T-cell (primary cell): ENCODE data around the gene TRPM6. TPM values are rescaled to one million over a fixed set of nuclear protein-coding genes. Genes with fewer than 3 reads are reported as not detected.
A peak's percentile ranks its signal among the peaks of the same experiment; 100 is the strongest.

Source experiments
- ATAC-seq, 4 experiments: fragments of 200-7000 bp in 3 of 4; fragments of 150-1000 bp in 1 of 4; cut with Tn5 transposase; replicated peaks in 1 of 4; 1 replicate in 3 of 4; 2 replicates in 1 of 4; pipeline ENCODE4 v1.10.0; 2021; ENCODE audit warnings: moderate library complexity in 3 of 4, mild to moderate bottlenecking in 2 of 4, moderate number of reproducible peaks in 1 of 4
- CTCF ChIA-PET, 2 donors: fragments of 300-600 bp; sonication (Branson Sonifier 250); formaldehyde crosslinking; loops; one replicate each; lab custom pipeline; 2022; ENCODE audit warnings: antibody characterized with exemption in 2 of 2; lab: Charles Lee
- POLR2A ChIA-PET, 2 donors: fragments of 300-600 bp; sonication (Branson Sonifier 250); formaldehyde crosslinking; loops; one replicate each; lab custom pipeline; 2022; ENCODE audit warnings: antibody characterized with exemption in 2 of 2; lab: Charles Lee
- DNase-seq, 35 experiments: peaks; one replicate each; pipeline versions ENCODE4 v3.0.0 to v3.0.0-alpha.2; 2013 to 2023
- H3K27ac ChIP-seq: one replicate; pipeline ENCODE4 v1.5.1; 2013; ENCODE audit warnings: low read length
- H3K27me3 ChIP-seq, 2 experiments: replicated peaks in 1 of 2; 1 replicate in 1 of 2; 2 replicates in 1 of 2; pipeline versions ENCODE4 v1.6.1 to v1.7.0; 2013; ENCODE audit warnings: low read length in 1 of 2, mixed read lengths in 1 of 2; ENCODE audit not compliant: control insufficient read depth in 2 of 2, insufficient read depth in 2 of 2; ENCODE audit errors: extremely low read depth in 1 of 2
- H3K36me3 ChIP-seq, 2 donors: 1 replicate in 1 of 2; 2 replicates in 1 of 2; pipeline versions ENCODE4 v1.6.1 to v1.7.0; 2013; ENCODE audit warnings: low read length in 1 of 2; ENCODE audit not compliant: control insufficient read depth in 2 of 2, insufficient read depth in 1 of 2; ENCODE audit errors: extremely low read depth in 1 of 2
- H3K4me1 ChIP-seq, 2 experiments: 1 replicate in 1 of 2; 2 replicates in 1 of 2; pipeline versions ENCODE4 v1.6.1 to v1.7.0; 2013; ENCODE audit warnings: low read length in 2 of 2, mixed read lengths in 1 of 2; ENCODE audit not compliant: insufficient read depth in 2 of 2, control insufficient read depth in 1 of 2; ENCODE audit errors: extremely low read depth in 1 of 2
- H3K4me3 ChIP-seq, 2 donors: 1 replicate in 1 of 2; 2 replicates in 1 of 2; pipeline versions ENCODE4 v1.5.1 to v1.7.0; 2013; ENCODE audit warnings: mild to moderate bottlenecking in 2 of 2, low read length in 1 of 2, moderate library complexity in 1 of 2; ENCODE audit not compliant: control insufficient read depth in 1 of 2; ENCODE audit errors: extremely low read depth in 1 of 2
- H3K9me3 ChIP-seq: 2 replicates; pipeline ENCODE4 v1.7.0; 2013
- H3K27ac Mint-ChIP-seq, 2 donors: one replicate each; pipeline ENCODE4 v1.8.0; 2020 to 2021; ENCODE audit warnings: mild to moderate bottlenecking in 2 of 2, mixed read lengths in 2 of 2
- H3K27me3 Mint-ChIP-seq, 2 donors: one replicate each; pipeline ENCODE4 v1.8.0; 2021 to 2022; ENCODE audit warnings: mixed read lengths in 2 of 2
- H3K36me3 Mint-ChIP-seq: one replicate; pipeline ENCODE4 v1.8.0; 2021; ENCODE audit warnings: mixed read lengths
- H3K4me1 Mint-ChIP-seq, 3 donors: one replicate each; pipeline ENCODE4 v1.8.0; 2020 to 2022; ENCODE audit warnings: mixed read lengths in 3 of 3, mild to moderate bottlenecking in 1 of 3
- H3K4me3 Mint-ChIP-seq, 3 donors: one replicate each; pipeline ENCODE4 v1.8.0; 2020 to 2022; ENCODE audit warnings: mild to moderate bottlenecking in 3 of 3, mixed read lengths in 3 of 3, moderate library complexity in 3 of 3
- H3K9me3 Mint-ChIP-seq, 3 donors: one replicate each; pipeline ENCODE4 v1.8.0; 2020 to 2022; ENCODE audit warnings: mixed read lengths in 3 of 3
- WGBS: methylation state at CpG from one replicate; pipeline ENCODE4 v1.1.5; 2013; ENCODE audit warnings: missing lambda C conversion rate; ENCODE audit not compliant: insufficient coverage; 5-methylcytosine and 5-hydroxymethylcytosine counted together
- total RNA-seq, 35 experiments: library from RNA in 6 of 35; stranded (reverse) in 6 of 35; fragments of 120-200 nt in 1 of 35; gene quantifications; one replicate each; pipeline versions ENCODE4 v1.2.1 to v1.2.4 and lab custom pipeline; 2013 to 2026

The TRPM6 gene
- total RNA-seq, 5 donors from 2014 or later (not counting 1 experiment from before 2014, with no cell fraction given), result not detected

- CTCF ChIA-PET, result interaction anchor here (0.6 to 5.3 kb wide), 32 partner anchors 7 to 1716 kb away, joined by 3 to 26 read pairs (median 3); partner anchors contain the start of gene CARNMT1 (in 1 of the 2)
- H3K4me3 Mint-ChIP-seq, result no peak overlapping the region
Observed at GRCh38 chr9:74775396-74775795, 112.3 kb downstream of the TRPM6 start.

GRCh38 chr9:74773886-74774479, 113.7 kb downstream of the TRPM6 start:
- Mint-ChIP-seq H3K27me3 (peaks cover 12 to 18% of the 10 kb centered on the region in 2 donors), H3K27ac (no peak overlapping the region), H3K4me3 (no peak overlapping the region), H3K4me1 (no peaks in the 10 kb centered on the region), H3K36me3 (no peaks in the 10 kb centered on the region), H3K9me3 (no peaks in the 10 kb centered on the region)
- Histone ChIP-seq H3K27me3 (peaks cover 0 to 23% of the 10 kb centered on the region in 2 experiments), H3K4me3 (no peak overlapping the region), H3K4me1 (no peaks in the 10 kb centered on the region), H3K27ac (no peak overlapping the region), H3K36me3 (no peaks in the 10 kb centered on the region), H3K9me3 (no peaks in the 10 kb centered on the region)
- ATAC-seq (peak; percentile 56 to 75 (median 64)), DNase-seq (peak; percentile 17 to 82 (median 62))
- CTCF ChIA-PET, result interaction anchor here (0.6 to 5.3 kb wide), 26 partner anchors 9 to 1573 kb away, joined by 3 to 26 read pairs (median 5); partner anchors contain the start of gene CARNMT1 (in 1 of the 2)
- WGBS, result 8% methylated on average over 2 of the region's 8 CpGs
- POLR2A ChIA-PET, result no interaction called here

More at GRCh38 chr9:74775396-74775795, 112.3 kb downstream of the TRPM6 start:
- no peak overlapping the region for H3K27ac ChIP-seq
- H3K27ac Mint-ChIP-seq, result no peak overlapping the region
- peaks cover 0 to 22% of the 10 kb centered on the region in 2 experiments for H3K27me3 ChIP-seq
- peaks cover 15 to 20% of the 10 kb centered on the region in 2 donors for H3K27me3 Mint-ChIP-seq
- no peak overlapping the region for H3K4me3 ChIP-seq
- 90% methylated on average over 5 of the region's 5 CpGs for WGBS
- H3K4me1 ChIP-seq, result no peaks in the 10 kb centered on the region
- H3K36me3 ChIP-seq, result no peaks in the 10 kb centered on the region
- ATAC-seq, result no peak
- H3K9me3 ChIP-seq, result no peaks in the 10 kb centered on the region
- no peaks in the 10 kb centered on the region for H3K4me1 Mint-ChIP-seq
- no peak for DNase-seq
- H3K36me3 Mint-ChIP-seq, result no peaks in the 10 kb centered on the region
- POLR2A ChIA-PET, result interaction anchor here in 1 of 2 donors (0.6 kb wide), 1 partner anchor 225 kb away, joined by 3 read pairs; no protein-coding TSS in a partner anchor
- no peaks in the 10 kb centered on the region for H3K9me3 Mint-ChIP-seq

- no CpG with 5 or more reads among the region's 4 CpGs for whole genome bisulfite sequencing
- Histone ChIP-seq H3K4me1 (no peaks in the 10 kb centered on the region), H3K36me3 (no peaks in the 10 kb centered on the region), H3K9me3 (no peaks in the 10 kb centered on the region), H3K27ac (no peak overlapping the region), H3K4me3 (no peak overlapping the region), H3K27me3 (peaks cover 0 to 13% of the 10 kb centered on the region in 2 experiments)
- no peak for ATAC-seq
- peaks cover 17 to 19% of the 10 kb centered on the region in 2 donors for H3K27me3 Mint-ChIP-seq
- no peak overlapping the region for H3K27ac Mint-ChIP-seq
- H3K36me3 Mint-ChIP-seq, result no peaks in the 10 kb centered on the region
- H3K4me3 Mint-ChIP-seq, result no peak overlapping the region
- CTCF ChIA-PET, result interaction anchor here (0.6 to 5.3 kb wide), 14 partner anchors 12 to 1601 kb away, joined by 3 to 26 read pairs (median 5); no protein-coding TSS in a partner anchor
- no peak for DNase-seq
- POLR2A ChIA-PET, result no interaction called here
- no peaks in the 10 kb centered on the region for H3K9me3 Mint-ChIP-seq
- no peaks in the 10 kb centered on the region for H3K4me1 Mint-ChIP-seq
Observed at GRCh38 chr9:74772121-74772520, 115.6 kb downstream of the TRPM6 start.

- peaks cover 17 to 19% of the 10 kb centered on the region in 2 donors for H3K27me3 Mint-ChIP-seq
- no peak overlapping the region for H3K27ac Mint-ChIP-seq
- peaks cover 0 to 13% of the 10 kb centered on the region in 2 experiments for H3K27me3 ChIP-seq
- no peaks in the 10 kb centered on the region for H3K36me3 Mint-ChIP-seq
- no peaks in the 10 kb centered on the region for H3K9me3 Mint-ChIP-seq
- H3K4me1 Mint-ChIP-seq, result no peaks in the 10 kb centered on the region
- ATAC-seq, result no peak
- no peak overlapping the region for H3K4me3 ChIP-seq
- no peak for DNase-seq
- POLR2A ChIA-PET, result no interaction called here
- CTCF ChIA-PET, result interaction anchor here (0.6 to 3.8 kb wide), 7 partner anchors 223 to 1602 kb away, joined by 3 to 18 read pairs (median 5); no protein-coding TSS in a partner anchor
- no peak overlapping the region for H3K4me3 Mint-ChIP-seq
- no peaks in the 10 kb centered on the region for H3K4me1 ChIP-seq
- no peak overlapping the region for H3K27ac ChIP-seq
- no peaks in the 10 kb centered on the region for H3K36me3 ChIP-seq
- H3K9me3 ChIP-seq, result no peaks in the 10 kb centered on the region
- WGBS, result no CpG with 5 or more reads among the region's 6 CpGs
Observed at GRCh38 chr9:74771672-74772071, 116.0 kb downstream of the TRPM6 start.

GRCh38 chr9:74771262-74771585, 116.5 kb downstream of the TRPM6 start:
- ATAC-seq (no peak), DNase-seq (no peak)
- H3K9me3 ChIP-seq, result no peaks in the 10 kb centered on the region
- no peaks in the 10 kb centered on the region for H3K4me1 Mint-ChIP-seq
- WGBS, result no CpG with 5 or more reads among the region's 7 CpGs
- no peak overlapping the region for H3K27ac Mint-ChIP-seq
- no peaks in the 10 kb centered on the region for H3K4me1 ChIP-seq
- H3K27me3 Mint-ChIP-seq, result peaks cover 17 to 19% of the 10 kb centered on the region in 2 donors
- H3K27me3 ChIP-seq, result peaks cover 0 to 13% of the 10 kb centered on the region in 2 experiments
- H3K36me3 ChIP-seq, result no peaks in the 10 kb centered on the region
- no peak overlapping the region for H3K4me3 ChIP-seq
- ChIA-PET POLR2A (no interaction called here), CTCF (interaction anchor here in 1 of 2 donors (0.6 kb wide), 1 partner anchor 182 kb away, joined by 4 read pairs; no protein-coding TSS in a partner anchor)
- no peaks in the 10 kb centered on the region for H3K9me3 Mint-ChIP-seq
- H3K27ac ChIP-seq, result no peak overlapping the region
- H3K36me3 Mint-ChIP-seq, result no peaks in the 10 kb centered on the region
- H3K4me3 Mint-ChIP-seq, result no peak overlapping the region

- POLR2A ChIA-PET, result no interaction called here
- no peak overlapping the region for H3K27ac Mint-ChIP-seq
Observed at GRCh38 chr9:74770508-74771261, 117.0 kb downstream of the TRPM6 start.

More at GRCh38 chr9:74770508-74771261, 117.0 kb downstream of the TRPM6 start:
- H3K36me3 ChIP-seq, result no peaks in the 10 kb centered on the region
- Mint-ChIP-seq H3K4me1 (no peaks in the 10 kb centered on the region), H3K4me3 (no peak overlapping the region), H3K36me3 (no peaks in the 10 kb centered on the region), H3K9me3 (no peaks in the 10 kb centered on the region), H3K27me3 (peaks cover 19 to 20% of the 10 kb centered on the region in 2 donors)
- no peaks in the 10 kb centered on the region for H3K4me1 ChIP-seq
- no peaks in the 10 kb centered on the region for H3K9me3 ChIP-seq
- CTCF ChIA-PET, result interaction anchor here (0.6 kb wide), 2 partner anchors 32 to 183 kb away, joined by 3 to 4 read pairs; no protein-coding TSS in a partner anchor
- DNase-seq, result peak in 30 of 35 experiments; percentile 2 to 46 (median 16)
- peaks cover 0 to 13% of the 10 kb centered on the region in 2 experiments for H3K27me3 ChIP-seq
- H3K27ac ChIP-seq, result no peak overlapping the region
- no peak overlapping the region for H3K4me3 ChIP-seq
- peak in 3 of 4 experiments; percentile 29 to 70 (median 53) for ATAC-seq
- 78% methylated on average over 21 of the region's 22 CpGs for WGBS
